ENCODE data around the gene ARID1A.
"Not testable (repeated sequence)": the region's sequence is repeated elsewhere in the genome, so short reads cannot be mapped to it uniquely, and the experiment has no call there.

Gene ARID1A

DNA sequence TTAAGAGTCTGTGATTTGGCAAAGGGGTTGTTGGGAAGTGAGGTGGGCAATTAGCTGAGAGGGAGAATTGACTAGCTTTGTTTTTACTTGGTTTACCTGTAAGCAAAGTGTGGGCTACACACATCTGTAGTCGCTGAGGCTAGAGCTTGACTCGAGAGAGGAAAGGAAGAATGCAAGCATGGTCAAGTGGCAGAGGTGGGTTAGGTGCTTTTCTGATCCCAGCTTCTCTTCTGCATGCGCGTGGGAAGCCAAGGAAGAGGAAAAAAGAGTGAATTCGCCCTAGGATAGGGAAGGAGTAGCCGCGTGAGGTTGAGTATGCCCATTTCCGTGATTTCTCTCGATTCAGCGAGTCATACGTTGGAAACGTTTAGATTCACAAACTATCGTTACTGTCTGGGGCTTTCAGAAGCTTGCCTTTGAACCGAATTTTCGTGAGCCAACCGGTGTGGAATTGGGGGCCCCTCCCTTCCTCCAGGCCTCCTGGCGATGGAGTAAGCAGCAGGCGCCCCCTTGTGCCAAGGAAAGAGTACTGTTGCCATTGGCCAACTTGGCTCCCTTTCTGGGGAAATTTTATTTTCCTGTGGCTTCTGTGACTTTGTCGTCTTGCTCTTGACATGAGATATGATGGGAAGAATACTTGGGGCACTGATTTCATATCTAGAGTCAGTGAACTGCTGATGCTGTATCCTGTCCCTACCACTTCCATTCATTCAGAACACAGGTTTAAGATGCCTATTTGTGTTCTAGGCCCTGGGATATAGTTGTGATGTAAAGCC lies 93.2 kb downstream of the ARID1A start:
- DNase-seq = peak; percentile 76 to 88 (median 83)

DNA sequence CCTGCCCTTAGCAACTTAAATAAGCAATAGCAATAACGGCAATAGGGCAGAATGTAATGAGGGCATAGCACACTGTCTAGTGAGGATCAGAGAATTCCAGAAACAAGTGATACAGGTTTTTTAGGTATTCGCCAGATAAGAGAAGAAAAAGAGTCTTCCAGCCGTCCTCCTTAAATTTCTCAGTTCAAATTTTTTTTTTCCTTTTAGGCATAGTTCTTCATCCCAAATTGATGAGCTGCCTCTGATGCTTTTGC lies 93.7 kb downstream of the ARID1A start:
- DNase-seq = no peak

DNA sequence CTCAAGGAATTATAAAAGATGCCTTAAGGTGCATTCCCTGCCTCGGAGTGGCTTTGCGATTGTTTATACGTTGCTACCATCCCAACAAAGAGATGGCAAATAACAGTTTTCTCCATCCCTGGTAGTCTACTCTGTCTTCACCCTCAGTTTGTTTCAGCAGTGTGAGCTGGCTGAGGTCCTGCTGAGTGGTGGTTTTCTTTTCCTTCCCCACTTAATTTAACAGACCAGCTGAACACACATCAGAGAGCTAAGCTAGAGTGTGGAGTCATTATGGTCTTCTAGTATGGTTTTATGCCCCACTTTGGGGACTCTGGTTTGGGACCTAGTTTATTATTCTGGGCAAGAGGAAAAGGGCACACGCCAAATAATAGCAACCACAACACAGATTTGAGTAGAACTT lies 94.1 kb downstream of the ARID1A start:
- no peak for DNase-seq

DNA sequence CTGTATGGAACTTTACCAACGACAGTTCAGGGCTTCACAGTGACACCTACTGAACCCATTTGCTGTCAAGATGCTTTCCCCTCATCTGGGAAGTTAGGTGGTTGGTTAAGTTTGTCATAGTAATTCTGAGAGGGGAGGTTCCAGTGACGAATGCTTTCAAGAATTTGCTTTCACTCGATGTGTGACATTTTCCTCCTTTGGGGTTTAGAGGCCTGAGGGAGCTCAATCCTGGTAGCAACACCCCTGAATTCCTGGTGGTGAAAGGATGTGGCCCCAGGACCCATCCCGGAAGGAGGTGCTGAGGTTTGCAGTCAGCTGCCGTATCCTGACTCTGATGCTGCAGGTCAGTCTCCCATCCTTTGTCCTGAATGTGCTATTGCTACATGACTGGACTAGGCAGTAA lies 94.7 kb downstream of the ARID1A start:
- no peak for DNase-seq

DNA sequence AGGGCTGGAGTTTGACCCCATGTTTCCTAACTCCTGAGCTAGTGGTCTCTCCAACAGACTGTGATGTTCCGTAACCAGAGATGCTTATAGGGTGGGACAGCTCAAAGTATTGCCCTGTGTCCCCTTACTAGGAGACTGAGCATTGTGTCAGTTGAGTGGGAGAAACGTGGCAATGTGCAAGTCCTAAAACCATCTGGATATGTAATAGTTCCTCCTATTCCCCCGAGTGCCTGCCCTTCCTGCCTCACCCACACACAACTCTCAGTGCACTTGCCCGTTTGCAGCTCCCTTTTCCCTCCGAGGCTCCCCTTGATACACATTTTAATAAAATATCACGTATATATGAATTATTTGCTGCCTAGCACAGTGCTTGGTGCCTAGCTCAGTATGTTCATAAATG lies 95.3 kb downstream of the ARID1A start:
- no peak for DNase-seq

DNA sequence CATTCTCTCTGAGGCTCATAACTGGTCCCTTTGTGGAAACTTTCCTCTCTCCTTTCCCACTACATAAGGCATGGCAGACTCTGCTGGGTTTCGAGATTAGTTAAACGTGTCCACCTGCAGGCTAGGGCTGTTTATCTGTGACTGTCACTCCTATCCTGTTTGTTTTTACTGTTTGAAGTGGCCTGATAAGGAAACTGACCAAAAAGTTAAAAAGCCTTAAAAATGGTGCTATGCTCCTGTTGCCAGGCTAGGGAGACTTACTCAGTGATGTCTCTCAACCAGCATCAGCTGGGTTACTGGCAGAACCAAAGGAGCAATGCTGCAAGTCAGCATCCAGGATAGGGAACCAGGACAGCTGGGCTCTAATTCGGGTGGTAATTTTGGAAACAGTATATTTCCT lies 95.8 kb downstream of the ARID1A start:
- DNase-seq = no peak

DNA sequence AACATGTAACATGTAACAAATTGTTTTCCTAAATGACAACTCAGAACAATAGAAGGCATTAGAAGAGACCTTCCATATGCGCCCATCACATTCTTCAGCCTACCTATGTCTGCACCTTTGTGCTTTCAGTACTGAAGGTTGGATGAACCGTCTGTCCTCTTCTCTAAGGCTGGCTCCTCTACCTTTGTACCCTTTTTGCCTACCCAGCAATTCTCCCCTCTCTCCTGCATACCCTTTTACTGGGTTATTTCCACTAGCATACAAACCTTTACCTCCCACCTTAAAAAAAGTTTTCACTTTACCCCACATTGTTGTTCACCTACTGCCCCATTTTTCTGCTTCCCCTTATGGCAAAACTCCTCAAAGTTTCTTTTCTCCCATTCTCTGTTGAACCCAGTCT lies 97.1 kb downstream of the ARID1A start:
- DNase-seq = no peak

DNA sequence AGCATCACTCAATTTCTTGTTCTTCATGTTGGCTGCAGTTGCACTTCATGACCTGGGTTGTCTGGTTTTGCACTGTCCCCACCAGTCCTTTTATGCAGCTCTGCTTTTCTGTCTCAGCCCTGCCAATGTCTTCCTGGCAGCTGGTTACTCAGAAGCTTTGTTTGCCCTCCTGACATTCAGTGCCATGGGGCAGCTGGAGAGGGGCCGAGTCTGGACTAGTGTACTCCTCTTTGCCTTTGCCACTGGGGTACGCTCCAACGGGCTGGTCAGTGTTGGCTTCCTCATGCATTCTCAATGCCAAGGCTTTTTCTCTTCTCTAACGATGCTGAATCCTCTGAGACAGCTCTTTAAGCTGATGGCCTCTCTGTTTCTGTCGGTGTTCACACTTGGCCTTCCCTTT lies 98.6 kb downstream of the ARID1A start:
- DNase-seq = no peak

DNA sequence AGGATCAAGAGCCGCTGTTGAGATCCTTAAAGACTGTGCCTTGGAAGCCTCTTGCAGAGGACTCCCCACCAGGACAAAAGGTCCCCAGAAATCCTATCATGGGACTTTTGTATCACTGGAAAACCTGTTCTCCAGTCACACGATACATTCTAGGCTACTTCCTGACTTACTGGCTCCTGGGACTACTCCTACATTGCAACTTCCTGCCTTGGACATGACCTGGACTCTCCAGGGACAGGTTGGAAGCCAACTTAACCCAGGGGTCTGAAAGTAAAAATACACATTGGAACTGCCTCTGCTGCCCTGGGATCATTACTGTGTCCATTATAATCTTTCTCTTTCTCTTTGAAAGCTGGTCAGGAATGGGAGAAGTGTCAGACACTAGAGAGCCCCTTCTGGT lies 101.8 kb downstream of the ARID1A start:
- DNase-seq = no peak

DNA sequence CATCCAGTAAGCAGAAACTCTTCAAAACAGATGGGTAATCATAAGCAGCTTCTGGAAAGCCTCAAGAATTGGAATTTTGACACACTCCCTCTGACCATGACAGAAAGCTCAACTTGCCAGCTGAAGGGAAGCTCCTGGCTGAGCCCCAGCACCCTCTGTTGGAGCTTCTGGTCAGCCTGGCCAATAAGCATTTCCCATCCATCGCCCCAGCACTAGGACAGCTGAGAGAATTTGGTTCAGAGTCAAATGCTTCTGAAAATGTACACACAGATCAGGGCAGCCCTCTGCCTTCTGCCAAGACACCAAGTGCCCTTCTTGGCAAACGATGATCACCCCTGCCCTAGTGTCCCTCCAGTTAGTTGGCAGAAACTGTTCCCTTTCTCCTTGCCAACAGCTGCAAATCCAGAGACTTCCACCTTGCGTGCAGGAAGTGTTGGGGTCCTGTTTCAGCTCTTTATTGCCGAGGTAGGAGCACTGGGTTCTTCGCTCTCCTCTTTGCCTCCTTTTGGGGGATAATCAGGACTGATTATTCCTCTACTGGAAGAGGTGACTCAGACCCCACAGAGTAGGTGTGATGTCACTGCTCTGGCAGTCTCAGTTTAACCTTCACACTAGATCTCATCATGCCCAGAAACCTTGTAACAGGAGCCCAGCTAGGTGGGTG lies 103.8 kb downstream of the ARID1A start:
- DNase-seq = no peak

DNA sequence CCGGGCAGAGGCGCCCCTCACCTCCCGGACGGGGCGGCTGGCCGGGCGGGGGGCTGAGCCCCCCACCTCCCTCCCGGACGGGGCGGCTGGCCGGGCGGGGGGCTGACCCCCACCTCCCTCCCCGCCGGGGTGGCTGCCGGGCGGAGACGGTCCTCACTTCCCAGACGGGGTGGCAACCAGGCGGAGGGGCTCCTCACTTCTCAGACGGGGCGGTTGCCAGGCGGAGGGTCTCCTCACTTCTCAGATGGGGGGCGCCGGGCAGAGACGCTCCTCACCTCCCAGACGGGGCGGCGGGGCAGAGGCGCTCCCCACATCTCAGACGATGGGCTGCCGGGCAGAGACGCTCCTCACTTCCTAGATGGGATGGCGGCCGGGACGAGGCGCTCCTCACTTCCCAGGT lies 108.1 kb downstream of the ARID1A start:
- DNase-seq = not testable (repeated sequence)

DNA sequence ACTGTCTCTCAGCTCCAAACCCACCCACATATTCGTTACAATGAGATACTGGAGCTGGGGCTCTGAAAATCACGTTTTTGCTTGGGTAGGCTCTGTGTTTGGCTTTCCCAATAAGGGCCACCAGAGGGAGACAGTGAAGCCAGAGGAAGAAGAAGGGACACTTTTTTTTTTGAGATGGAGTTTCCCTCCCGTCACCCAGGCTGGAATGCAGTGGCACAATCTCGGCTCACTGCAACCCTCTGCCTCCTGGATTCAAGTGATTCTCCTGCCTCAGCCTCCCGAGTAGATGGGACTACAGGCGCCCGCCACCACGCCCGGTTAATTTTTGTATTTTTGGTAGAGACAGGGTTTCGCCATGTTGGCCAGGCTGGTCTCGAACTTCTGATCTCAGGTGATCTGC lies 114.3 kb downstream of the ARID1A start:
- peak; percentile 28 to 74 (median 70) for DNase-seq

DNA sequence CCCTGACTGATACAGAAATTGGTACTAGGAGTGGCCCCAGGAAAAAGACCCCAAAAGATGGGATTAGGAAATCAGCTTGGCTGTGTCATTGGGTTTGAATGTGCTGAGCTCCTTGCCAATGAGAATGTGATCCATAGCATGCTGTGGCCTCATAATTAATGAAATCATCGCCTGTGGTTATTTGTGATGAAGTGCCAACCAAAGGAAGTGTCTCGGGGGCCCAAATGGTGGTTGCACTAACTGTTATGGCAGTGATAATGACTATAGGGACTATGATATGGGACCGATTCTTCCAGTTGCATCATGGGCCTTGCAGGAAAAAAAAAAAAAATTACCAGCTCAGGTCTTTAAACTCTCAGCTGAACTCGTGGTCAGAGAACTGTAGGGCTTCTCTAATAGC lies 115.2 kb downstream of the ARID1A start:
- DNase-seq = no peak

DNA sequence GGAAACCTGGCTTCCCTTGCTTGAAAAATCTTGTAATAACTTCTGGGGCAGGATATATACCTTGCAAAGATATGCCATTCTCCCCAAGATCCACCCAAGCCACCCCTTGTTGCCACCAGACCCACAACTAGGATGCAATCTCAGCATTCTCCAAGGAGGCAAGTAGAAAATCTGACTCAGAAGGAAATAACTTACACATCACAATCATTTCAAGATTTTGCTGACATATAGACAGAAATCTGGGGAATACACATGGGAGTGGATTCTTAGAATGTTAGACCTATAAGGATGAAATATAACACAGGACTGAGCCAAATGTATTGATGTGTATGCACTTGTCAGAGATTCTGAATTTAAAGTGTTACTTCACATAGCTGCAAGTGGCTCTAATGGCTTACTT lies 115.9 kb downstream of the ARID1A start:
- DNase-seq = no peak

DNA sequence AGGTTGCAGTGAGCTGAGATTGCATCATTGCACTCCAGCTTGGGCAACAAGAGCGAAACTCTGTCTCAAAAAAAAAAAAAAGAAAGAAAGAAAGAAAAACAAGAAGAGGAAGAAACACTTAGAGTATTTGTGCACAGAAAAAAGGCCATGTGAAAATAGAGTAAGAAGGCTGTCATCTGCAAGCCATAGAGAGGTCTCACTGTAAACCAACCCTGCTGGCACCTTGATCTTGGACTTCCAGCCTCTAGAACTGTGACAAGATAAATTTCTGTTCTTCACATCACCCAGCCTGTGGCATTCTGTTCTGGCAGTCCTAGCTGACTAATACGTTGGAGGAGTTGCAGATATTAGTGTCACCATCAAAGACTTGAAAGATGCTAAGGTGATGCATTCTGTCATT lies 118.6 kb downstream of the ARID1A start:
- no peak for DNase-seq

DNA sequence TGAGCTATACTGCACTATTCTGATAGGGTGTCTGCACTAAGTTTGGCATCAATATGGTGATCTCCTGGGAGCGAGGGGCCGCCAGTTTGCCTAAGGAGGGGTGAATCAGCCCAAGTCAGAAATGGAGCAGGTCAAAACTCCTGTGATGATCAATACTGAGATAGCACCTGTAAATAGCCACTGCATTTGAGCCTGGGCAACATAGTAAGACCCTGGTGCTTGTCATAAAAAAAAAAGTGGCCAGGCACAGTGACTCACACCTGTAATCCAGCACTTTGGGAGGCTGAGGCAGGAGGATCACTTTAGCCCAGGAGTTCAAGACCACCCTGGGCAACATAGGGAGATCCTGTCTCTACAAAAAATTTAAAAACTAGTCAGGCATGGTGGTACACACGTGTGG lies 119.1 kb downstream of the ARID1A start:
- DNase-seq = no peak

DNA sequence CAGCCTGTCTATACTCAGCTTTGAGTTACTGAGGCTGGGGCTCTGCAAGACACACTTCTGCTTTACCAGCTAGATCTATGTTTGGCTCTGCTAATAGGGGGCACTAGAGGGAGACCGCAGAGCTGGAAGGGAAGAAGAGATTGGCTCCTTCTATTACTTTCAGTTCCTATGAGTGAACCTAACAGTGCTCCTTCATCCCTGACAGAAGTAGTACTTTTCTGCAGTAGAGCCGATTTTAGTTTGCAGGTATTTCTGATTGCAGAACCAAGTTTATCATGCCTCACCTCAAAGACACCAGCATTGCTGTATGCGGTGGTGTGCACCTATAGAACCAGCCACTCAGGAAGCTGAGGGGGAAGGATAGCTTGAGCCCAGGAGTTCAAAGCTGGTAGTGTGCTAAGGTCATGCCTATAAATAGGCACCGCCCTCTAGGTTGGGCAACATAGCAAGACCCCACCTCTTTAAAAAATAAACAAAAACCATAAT lies 125.0 kb downstream of the ARID1A start:
- no peak for DNase-seq

DNA sequence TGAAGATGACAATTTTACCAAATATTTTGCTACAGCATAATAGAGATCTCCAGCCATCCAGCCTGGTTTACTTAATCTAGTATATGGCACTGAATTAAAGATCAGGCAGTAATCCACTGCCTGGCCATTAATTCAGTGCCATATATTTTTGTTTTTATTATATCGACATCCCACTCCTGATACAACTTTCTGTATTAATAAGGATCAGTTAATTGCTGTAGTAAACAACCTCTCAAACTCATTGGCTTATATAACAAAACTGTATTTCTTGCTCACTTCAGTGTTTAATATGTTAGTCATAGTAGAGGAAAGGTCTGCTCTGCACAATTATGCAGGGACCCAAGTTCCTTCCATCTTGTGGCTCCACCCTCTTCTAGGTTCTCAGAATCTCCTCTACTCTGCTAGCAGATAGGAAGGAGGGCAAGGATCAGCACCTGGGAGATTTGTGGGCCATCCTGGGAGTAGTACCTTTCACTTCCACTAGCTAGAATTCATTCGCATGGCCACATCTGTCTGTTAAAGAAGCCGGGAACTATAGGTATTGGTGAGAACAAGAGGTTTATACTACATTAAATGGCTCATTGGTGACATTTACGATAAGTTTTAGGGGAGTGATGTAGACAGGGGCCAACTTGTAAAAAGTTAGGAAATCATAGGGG lies 127.1 kb downstream of the ARID1A start:
- no peak for DNase-seq

DNA sequence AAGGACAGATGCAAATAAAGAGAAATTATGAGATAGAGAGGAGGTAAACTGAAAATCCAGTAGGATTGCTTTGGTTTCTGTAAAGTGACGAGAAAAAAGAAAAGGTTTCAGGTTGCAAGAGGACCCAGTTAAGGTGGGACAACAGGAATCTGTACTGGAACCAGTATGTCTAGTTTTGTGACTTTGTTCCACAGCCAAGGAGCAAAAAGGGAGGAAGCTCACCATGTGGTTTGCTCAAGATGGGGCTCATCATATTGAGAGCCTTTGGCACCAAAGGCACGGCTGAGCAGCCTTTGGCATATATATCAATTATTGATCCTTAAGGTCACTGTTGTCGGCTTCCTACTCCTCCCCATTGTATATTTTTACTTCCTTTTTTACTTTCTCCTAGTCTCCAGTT lies 128.9 kb downstream of the ARID1A start:
- no peak for DNase-seq

DNA sequence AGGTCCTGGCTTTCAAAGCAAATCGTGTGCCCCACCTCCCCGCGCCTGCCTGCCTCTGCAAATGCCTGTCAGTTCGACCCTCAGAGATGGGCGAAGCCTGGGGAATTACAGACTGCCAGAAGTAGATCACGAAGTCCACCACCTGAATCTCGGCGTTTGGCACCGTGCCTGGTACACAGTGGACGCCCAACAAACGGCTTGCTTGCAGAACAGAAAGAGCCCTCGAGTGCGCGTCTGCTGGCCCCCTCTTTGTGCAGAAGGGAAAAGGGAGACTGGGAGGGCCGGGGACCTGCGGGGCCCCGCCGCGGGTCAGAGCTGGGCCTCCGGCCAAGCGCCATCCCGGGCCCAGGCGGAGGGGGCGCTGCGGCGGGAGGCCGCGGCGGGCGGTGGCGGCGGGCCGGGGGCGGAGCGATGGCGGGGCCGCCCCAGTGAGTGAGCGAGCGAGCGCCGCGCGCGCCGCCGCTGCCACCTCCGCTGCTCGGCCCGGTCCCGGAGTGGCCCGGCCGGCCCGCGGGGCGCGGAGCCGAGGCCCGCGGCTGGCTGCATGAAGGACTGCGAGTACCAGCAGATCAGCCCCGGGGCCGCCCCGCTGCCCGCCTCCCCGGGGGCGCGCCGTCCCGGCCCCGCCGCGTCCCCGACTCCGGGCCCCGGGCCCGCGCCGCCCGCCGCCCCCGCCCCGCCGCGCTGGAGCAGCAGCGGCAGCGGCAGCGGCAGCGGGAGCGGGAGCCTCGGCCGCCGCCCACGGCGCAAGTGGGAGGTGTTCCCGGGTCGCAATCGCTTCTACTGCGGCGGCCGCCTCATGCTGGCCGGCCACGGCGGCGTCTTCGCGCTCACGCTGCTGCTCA lies 130.7 kb downstream of the ARID1A start, which contains the start of gene ZDHHC18:
Gene ZDHHC18 (plus strand): TSS at position 428 of the 845 bp plus-strand sequence. CDS start 117 bp downstream, at position 545.
- peak; percentile 68 to 87 (median 81) for DNase-seq

DNA sequence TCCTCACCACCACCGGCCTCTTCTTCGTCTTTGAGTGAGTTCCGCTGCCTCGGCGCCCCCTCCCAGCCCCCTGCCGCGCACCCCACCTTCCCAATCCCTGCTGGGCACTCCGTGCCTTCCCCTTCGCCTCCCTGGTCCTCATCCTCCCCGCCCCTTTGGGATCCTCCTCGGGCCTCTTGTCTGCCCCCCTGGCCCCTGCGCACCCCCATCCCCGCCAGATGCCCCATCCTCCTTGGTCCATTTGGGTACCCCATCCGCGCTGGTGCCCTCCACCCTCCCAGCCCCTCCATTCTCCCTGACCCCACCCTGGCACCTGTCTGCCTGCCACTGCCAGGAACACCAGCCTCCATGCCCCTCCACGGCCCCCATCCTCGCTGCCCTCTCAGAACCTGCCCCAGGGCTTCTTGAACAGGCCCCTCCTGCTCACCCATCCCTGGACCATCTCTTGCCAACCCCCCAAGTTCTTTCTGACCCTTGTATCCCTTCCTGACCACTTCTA lies 131.3 kb downstream of the ARID1A start:
- no peak for DNase-seq

DNA sequence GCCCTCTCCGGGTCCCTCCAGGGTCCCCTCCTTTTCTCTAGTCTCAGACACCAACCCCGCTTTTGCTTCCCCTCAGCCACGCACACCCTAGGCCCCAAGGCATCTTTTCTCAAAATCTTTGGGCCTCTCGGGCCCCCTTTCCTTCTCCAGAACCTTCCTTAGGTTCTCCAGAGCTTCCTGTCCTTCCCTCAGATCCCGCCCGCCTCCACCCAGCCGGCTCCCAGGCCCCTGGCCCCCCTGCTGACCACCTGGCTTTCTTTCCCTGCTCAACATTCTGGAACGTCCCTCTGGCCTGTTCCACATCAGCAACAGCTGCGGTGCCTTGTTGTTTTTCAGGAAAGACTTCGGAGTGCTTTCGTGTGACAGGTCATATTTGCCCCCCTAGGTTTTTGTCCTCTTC lies 131.8 kb downstream of the ARID1A start:
- DNase-seq = no peak

DNA sequence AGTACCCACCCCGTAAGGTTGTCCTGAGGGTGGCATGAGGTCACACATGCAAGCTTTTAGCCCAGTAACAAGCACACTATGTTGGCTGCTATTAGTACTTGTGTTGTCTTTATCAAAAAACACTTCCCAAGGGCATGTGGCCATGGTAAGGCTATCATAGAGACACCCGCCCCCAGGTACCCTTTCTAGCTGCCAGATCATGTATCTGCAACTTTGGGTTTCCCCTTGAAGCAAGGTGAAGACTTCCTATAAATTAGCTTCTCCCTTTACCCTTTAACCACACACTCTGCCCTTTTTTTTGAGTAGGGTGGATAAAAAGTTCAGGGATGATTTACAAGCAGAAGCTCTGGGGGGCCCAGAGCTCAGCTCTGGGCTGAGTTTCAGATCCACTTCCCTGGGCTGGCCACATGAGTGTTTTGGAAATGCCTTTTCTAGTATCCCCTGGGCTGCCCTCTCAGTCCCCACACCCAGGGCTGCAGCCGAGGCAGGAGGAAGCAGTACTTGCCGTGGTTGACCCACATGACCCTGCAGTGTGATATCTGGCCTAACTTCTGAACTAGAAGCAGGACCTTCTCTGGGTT lies 132.7 kb downstream of the ARID1A start:
- no peak for DNase-seq

All from NCI-H1417 (cell line).